GM12878 (cell line): Measurements from ENCODE around the gene OPRL1. TPM values are rescaled to one million over a fixed set of nuclear protein-coding genes. Genes with fewer than 3 reads are reported as not detected.

Source experiments
- ATAC-seq: fragments of 200-7000 bp; cut with Tn5 transposase; 3 replicates; pipeline ENCODE4 v1.9.1; 2020; ENCODE audit warnings: mild to moderate bottlenecking, moderate library complexity
- BruUV-seq: library from RNA; stranded (reverse); fragments of 400-500 nt; replicated peaks from 2 replicates; lab custom pipeline; 2021; lab: Mats Ljungman, UMichigan
- CTCF ChIA-PET: fragments of 300-600 bp; sonication (Branson Sonifier 250); formaldehyde crosslinking; extraction: SDS; loops from one replicate; lab custom pipeline; 2021; ENCODE audit warnings: inconsistent platforms; lab: Yijun Ruan, JAX
- POLR2A ChIA-PET: fragments of 350-600 bp; formaldehyde crosslinking; extraction: SDS; loops from one replicate; lab custom pipeline; 2021; ENCODE audit warnings: inconsistent platforms; lab: Charles Lee
- RAD21 ChIA-PET: fragments of 300-600 bp; sonication (Branson Sonifier 250); formaldehyde crosslinking; loops from one replicate; lab custom pipeline; 2023; ENCODE audit warnings: antibody characterized with exemption; ENCODE audit not compliant: unreplicated experiment; lab: Charles Lee
- SMC1A ChIA-PET: fragments of 300-600 bp; sonication (Branson Sonifier 250); formaldehyde crosslinking; loops from one replicate; lab custom pipeline; 2023; ENCODE audit not compliant: unreplicated experiment, uncharacterized antibody; lab: Charles Lee
- DNase-seq: peaks from one replicate; pipeline ENCODE4 v3.0.0-alpha.2; 2011; ENCODE audit warnings: low read depth, low spot score
- FAIRE-seq: peaks from 3 replicates; lab custom pipeline; 2011; peaks lifted over from hg19 to GRCh38; lab: Jason Lieb, UNC
- H2AFZ ChIP-seq: 2 replicates; pipeline ENCODE4 v1.6.0; 2011; ENCODE audit warnings: low read depth, low read length, control low read depth; ENCODE audit not compliant: control insufficient read depth
- H3K27ac ChIP-seq: 2 replicates; pipeline ENCODE4 v1.5.1; 2011; ENCODE audit warnings: control low read depth; ENCODE audit not compliant: control insufficient read depth, insufficient read depth
- H3K27me3 ChIP-seq, 2 experiments: replicated peaks in 1 of 2; 2 replicates each; pipeline versions ENCODE4 v1.6.0 to v1.6.1; 2011; ENCODE audit warnings: low read length in 1 of 2; ENCODE audit not compliant: control insufficient read depth in 2 of 2, insufficient read depth in 2 of 2
- H3K36me3 ChIP-seq, 2 experiments: 2 replicates each; pipeline ENCODE4 v1.5.1; 2011; ENCODE audit warnings: low read length in 1 of 2; ENCODE audit not compliant: control insufficient read depth in 2 of 2, insufficient read depth in 2 of 2
- H3K4me1 ChIP-seq: 2 replicates; pipeline ENCODE4 v1.6.1; 2011; ENCODE audit warnings: mild to moderate bottlenecking, low read length, moderate library complexity, mixed read lengths; ENCODE audit not compliant: control insufficient read depth, insufficient read depth
- H3K4me2 ChIP-seq: 2 replicates; pipeline ENCODE4 v1.6.0; 2011; ENCODE audit warnings: control low read depth; ENCODE audit not compliant: control insufficient read depth, insufficient read depth
- H3K4me3 ChIP-seq: fragments of 200-600 bp; sonication (generic); 2 replicates; pipeline ENCODE4 v1.5.1; 2016
- H3K79me2 ChIP-seq: 2 replicates; pipeline ENCODE4 v1.6.0; 2011; ENCODE audit warnings: low read length; ENCODE audit not compliant: control insufficient read depth, insufficient read depth
- H3K9ac ChIP-seq: 2 replicates; pipeline ENCODE4 v1.8.0; 2011; ENCODE audit warnings: low read length, control low read depth, mixed read lengths; ENCODE audit not compliant: control insufficient read depth, insufficient read depth
- H3K9me3 ChIP-seq: replicated peaks from 3 replicates; pipeline ENCODE4 v1.5.1; 2011; ENCODE audit warnings: mild to moderate bottlenecking, low read length; ENCODE audit not compliant: control insufficient read depth, insufficient read depth
- H4K20me1 ChIP-seq: 2 replicates; pipeline ENCODE4 v1.6.0; 2011; ENCODE audit not compliant: control insufficient read depth, insufficient read depth
- BHLHE40 ChIP-seq, 2 experiments: fragments of 450-650 bp in 1 of 2; IDR thresholded peaks; 2 replicates each; pipeline ENCODE4 v1.6.1; 2011 to 2017; ENCODE audit warnings: low read depth in 2 of 2, borderline replicate concordance in 1 of 2, improper control_type of control experiment in 1 of 2, low read length in 1 of 2, mild to moderate bottlenecking in 1 of 2
- EZH2 ChIP-seq: IDR thresholded peaks from 2 replicates; pipeline ENCODE4 v1.6.1; 2012; ENCODE audit warnings: low read depth, mild to moderate bottlenecking, control low read depth, inconsistent platforms, low read length, borderline replicate concordance; ENCODE audit not compliant: control insufficient read depth
- LARP7 ChIP-seq: fragments of 450-650 bp; IDR thresholded peaks from 2 replicates; pipeline ENCODE4 v1.6.1; 2017; ENCODE audit warnings: mild to moderate bottlenecking
- POU2F2 ChIP-seq: IDR thresholded peaks from 3 replicates; pipeline ENCODE4 v1.6.1; 2011; ENCODE audit warnings: low read depth, mild to moderate bottlenecking, low read length, borderline replicate concordance
- RUNX3 ChIP-seq: IDR thresholded peaks from 2 replicates; pipeline ENCODE4 v1.6.1; 2012; ENCODE audit warnings: low read length, inconsistent platforms
- WGBS: methylation state at CpG from one replicate; pipeline ENCODE4 v1.1.6; 2016; ENCODE audit warnings: low lambda C conversion rate; ENCODE audit not compliant: insufficient replicate concordance, insufficient coverage; ENCODE audit errors: missing lambda C conversion rate; 5-methylcytosine and 5-hydroxymethylcytosine counted together
- in situ Hi-C: fragments of 300-500 bp; cut with MboI; formaldehyde crosslinking; loops from 9 replicates; pipeline ENCODE4 v1.14.3; 2018; ENCODE audit warnings: mixed read lengths
- intact Hi-C: fragments of 100-400 bp; cut with micrococcal nuclease; formaldehyde crosslinking; loops from one replicate; pipeline ENCODE4 v1.14.2; 2022; ENCODE audit not compliant: unreplicated experiment
- polyA plus RNA-seq, 11 experiments: library from polyadenylated mRNA; depleted of rRNA in 4 of 11; unstranded in 6 of 11; stranded (reverse) in 5 of 11; fragments of >200 nt; fragmentation: Nextera tagmentation in 4 of 11; fragmentation: Illumina TruSeq in 1 of 11; extraction: Ambion mirVana in 4 of 11; extraction: Trizol in 1 of 11; gene quantifications; 1 replicate in 1 of 11; 2 replicates in 10 of 11; pipeline versions ENCODE4 v1.2.1 to v1.2.3, GENCODE V29; 2011 to 2016; ENCODE audit warnings: inconsistent platforms in 2 of 11, missing spikeins in 2 of 11, low read depth in 1 of 11
- total RNA-seq, 4 experiments: library from RNA; depleted of rRNA in 3 of 4; stranded (reverse); fragments of >200 nt in 3 of 4; fragmentation: Illumina TruSeq in 1 of 4; extraction: Trizol in 1 of 4; gene quantifications; 2 replicates each; pipeline versions ENCODE4 v1.2.1 to v1.2.3, GENCODE V29; 2013 to 2021
- TF ChIP-seq, protein P1 (sequence below): fragments of 450-650 bp; conservative IDR thresholded peaks from 2 replicates; pipeline ENCODE4 v1.6.1; 2017; ENCODE audit warnings: mild to moderate bottlenecking, moderate library complexity

Gene OPRL1
- total and polyA plus RNA-seq, 10 of the 15 experiments (the other 5 are each of a cell fraction or from before 2014, with no cell fraction given), result 0.04 to 0.41 (median 0.24) TPM; not detected in 1

GRCh38 chr20:64072498-64073063 lies 7.3 kb upstream of the OPRL1 start:
- H3K9ac ChIP-seq, result no peak overlapping the region
- no peak overlapping the region for H3K4me3 ChIP-seq
- FAIRE-seq (no peak), DNase-seq (no peak), ATAC-seq (no peak)
- no peak for TF ChIP-seq LARP7
- no peak for TF ChIP-seq BHLHE40 (IDR thresholded peaks at IDR 0.05; ENCODE audit: borderline replicate concordance in 1 of 2, low read depth in 2 of 2, low read length in 1 of 2)
- TF ChIP-seq RUNX3, result no peak
- TF ChIP-seq EZH2, result no peak
- TF ChIP-seq, protein P1, sequence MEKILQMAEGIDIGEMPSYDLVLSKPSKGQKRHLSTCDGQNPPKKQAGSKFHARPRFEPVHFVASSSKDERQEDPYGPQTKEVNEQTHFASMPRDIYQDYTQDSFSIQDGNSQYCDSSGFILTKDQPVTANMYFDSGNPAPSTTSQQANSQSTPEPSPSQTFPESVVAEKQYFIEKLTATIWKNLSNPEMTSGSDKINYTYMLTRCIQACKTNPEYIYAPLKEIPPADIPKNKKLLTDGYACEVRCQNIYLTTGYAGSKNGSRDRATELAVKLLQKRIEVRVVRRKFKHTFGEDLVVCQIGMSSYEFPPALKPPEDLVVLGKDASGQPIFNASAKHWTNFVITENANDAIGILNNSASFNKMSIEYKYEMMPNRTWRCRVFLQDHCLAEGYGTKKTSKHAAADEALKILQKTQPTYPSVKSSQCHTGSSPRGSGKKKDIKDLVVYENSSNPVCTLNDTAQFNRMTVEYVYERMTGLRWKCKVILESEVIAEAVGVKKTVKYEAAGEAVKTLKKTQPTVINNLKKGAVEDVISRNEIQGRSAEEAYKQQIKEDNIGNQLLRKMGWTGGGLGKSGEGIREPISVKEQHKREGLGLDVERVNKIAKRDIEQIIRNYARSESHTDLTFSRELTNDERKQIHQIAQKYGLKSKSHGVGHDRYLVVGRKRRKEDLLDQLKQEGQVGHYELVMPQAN, result no peak
- no peak for TF ChIP-seq POU2F2
- RAD21 ChIA-PET, result no interaction called here
- H3K4me2 ChIP-seq, result no peak overlapping the region
- no peak overlapping the region for H3K27ac ChIP-seq
- no peaks in the 10 kb centered on the region for H3K27me3 ChIP-seq
- intact Hi-C loops (no loop called here), in situ Hi-C loops (no loop called here)
- H3K79me2 ChIP-seq, result peaks cover 17% of the 10 kb centered on the region
- H3K4me1 ChIP-seq, result peaks cover 8% of the 10 kb centered on the region; the same call in 1 of the 2 replicates
- SMC1A ChIA-PET, result no interaction called here
- no peaks in the 10 kb centered on the region for H4K20me1 ChIP-seq
- 54% methylated on average over 14 of the region's 14 CpGs for WGBS
- CTCF ChIA-PET, result interaction anchor here (1.2 to 2.8 kb wide), 3 partner anchors 15 to 90 kb away, joined by 3 to 7 read pairs (median 5); no protein-coding TSS in a partner anchor
- H3K36me3 ChIP-seq, result peaks cover 3 to 22% of the 10 kb centered on the region in 2 experiments
- POLR2A ChIA-PET, result interaction anchor here (2.4 kb wide), 1 partner anchor 10 kb away, joined by 6 read pairs; the partner anchor contains the start of gene TCEA2
- BruUV-seq, result no TSS peak
- no peak overlapping the region for H2AFZ ChIP-seq
- no peaks in the 10 kb centered on the region for H3K9me3 ChIP-seq
